Stimulated activated CD8-positive, alpha-beta memory T cell treated with anti-CD3 and anti-CD28 coated beads, Interleukin-4, amount 100 ng/mL, for 24 hours (primary cell): ENCODE data around the gene CBX6.

Experiments
- DNase-seq: peaks from one replicate; pipeline ENCODE4 v3.0.0-alpha.2; 2020; ENCODE audit warnings: low read depth

Gene CBX6

DNA sequence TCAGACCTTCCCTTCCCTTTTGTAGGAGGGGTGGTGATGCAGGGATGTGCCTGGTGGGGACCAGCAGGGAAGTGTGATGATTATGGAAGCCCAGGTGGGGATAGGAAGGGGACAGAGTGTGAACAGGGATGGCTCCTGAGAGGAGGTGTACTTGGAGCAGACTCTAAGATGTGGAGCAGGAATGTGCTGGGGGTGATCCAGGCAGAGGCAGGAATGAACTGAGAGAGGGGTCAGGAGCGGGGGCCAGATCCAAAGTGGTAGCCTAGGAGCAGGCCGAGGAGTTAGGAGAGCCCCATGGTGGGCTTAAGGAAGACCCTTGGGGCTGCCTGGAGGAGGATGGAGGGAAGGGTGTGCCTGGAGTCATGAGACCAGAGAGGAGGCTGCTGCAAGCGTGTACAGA lies 31.9 kb downstream of the CBX6 start:
- DNase-seq: no peak

DNA sequence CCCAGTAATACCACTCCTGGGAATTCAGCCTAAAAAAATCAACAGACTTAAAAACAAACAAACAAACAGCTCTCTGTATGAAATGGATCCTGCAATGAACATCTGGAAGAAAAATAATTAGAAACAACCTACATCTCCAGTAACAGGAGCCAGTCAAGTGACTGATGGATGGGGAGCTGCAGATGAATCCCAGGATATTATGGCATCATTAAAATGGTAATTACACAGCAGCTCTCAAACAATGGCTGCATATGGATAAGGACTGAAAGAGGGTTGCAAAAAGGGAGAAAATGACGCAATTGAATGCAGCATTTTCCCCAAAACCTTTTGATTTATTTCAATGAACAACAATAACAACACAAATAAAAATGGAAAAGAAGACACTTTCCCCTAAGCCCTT lies 32.3 kb downstream of the CBX6 start:
- no peak for DNase-seq

- DNase-seq: no peak
Observed at GRCh38 chr22:38837414-38837928, 34.5 kb downstream of the CBX6 start.

GRCh38 chr22:38835888-38836301 lies 36.1 kb downstream of the CBX6 start:
- no peak for DNase-seq

GRCh38 chr22:38834991-38835390 lies 37.0 kb downstream of the CBX6 start:
- no peak for DNase-seq

GRCh38 chr22:38834215-38834953 lies 37.6 kb downstream of the CBX6 start:
- no peak for DNase-seq

DNA sequence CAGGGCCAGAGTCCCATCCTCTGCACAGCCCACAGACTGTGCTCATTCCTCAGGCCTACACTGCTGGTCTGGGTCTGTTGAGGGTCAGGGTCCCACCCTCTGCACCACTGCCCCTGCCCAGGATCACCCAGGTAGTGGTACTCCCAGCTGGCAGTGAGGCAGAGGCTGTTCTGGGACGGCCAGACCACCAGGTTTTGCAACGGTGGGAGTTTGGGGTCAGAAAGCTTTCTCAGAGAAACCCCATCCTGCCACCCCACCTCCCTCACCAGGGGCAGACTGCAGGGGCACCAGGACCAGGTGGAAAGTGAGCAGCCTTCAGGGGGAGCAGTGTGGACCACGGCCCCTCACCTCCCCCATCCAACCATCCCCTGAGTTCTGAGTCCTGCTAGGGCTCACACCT lies 39.0 kb downstream of the CBX6 start:
- DNase-seq: no peak

DNA sequence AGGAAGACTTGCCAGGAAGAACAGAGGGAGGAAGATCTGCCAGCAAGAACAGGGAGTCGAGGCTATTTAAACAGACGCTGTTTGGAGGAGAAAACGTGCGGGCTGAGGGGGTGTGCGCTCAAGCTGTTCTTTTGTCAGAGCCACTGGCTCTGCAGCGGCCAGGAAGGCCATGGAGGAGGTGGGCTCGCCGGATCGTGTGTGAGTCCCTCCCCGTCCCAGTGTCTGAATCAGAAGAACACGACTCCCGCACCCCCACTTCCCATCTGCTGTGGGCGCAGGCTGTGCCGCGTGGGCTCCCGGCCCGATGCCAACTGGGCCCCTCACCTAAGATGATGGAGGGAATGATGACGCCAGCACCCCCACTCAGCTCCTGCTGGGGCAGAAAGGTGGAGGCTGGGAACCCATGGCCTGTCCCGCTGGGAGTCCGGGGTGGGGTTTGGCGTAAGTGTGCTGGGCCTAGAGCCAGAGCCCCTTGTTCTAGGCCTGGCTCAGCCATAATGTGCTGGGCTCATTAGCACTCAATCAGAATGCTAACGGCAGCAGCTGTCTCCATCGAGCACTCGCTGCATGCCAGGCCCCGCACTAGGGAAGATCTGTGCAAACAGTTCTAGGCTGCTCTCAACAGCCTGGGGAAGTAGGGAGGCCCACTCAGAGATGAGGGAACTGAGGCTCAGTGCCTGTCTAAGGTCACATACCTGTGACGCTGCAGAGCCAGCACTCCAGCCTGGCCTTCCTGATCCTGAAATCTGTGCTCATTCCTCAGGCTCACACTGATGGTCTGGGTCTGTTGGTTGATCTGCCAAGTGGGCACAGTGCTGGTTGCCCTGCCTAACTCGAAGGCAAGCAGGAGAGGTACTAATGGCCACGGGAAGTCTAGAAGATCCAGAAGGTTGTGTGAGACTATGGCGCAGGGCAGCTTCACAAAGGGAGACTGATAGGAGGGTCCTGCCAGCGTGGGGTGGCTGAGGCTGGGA lies 39.7 kb downstream of the CBX6 start:
- DNase-seq: no peak

DNA sequence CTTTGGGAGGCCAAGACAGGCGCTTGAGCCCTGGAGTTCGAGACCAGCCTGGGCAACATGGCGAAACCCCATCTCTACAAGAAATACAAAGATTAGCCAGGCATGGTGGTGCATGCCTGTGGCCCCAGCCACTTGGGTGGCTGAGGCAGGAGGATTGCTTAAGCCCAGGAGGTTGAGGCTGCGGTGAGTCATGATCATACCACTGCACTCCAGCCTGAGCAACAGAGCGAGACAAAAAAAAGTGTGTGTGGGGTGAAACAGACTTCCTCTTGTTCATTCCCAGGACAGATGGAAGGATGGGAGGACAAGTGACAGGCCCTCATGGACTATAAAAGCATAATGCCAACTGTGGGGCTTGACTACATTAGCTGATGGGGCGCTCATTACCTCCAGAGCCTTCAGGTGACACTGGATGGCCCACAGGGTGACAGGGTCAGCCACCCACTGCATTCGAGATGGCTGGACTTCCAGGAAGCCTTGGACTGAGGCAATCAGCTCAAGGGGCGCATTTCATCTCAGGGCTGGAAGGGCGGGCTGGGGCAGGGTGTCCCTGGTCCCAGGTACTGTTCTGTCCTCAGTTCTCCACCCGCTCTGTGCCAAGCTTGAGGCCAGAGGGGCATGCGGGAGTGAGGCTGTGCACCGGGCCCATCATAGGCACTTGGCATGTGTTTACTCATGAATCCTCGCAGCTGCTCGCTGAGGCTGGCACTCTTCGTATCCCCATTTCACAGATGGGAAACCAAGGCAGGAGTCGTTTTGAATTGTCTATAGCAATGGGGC lies 40.7 kb downstream of the CBX6 start:
- DNase-seq: no peak

GRCh38 chr22:38830845-38831108 lies 41.2 kb downstream of the CBX6 start:
- DNase-seq: no peak

- no peak for DNase-seq
Observed at GRCh38 chr22:38830026-38830844, 41.8 kb downstream of the CBX6 start.

DNA sequence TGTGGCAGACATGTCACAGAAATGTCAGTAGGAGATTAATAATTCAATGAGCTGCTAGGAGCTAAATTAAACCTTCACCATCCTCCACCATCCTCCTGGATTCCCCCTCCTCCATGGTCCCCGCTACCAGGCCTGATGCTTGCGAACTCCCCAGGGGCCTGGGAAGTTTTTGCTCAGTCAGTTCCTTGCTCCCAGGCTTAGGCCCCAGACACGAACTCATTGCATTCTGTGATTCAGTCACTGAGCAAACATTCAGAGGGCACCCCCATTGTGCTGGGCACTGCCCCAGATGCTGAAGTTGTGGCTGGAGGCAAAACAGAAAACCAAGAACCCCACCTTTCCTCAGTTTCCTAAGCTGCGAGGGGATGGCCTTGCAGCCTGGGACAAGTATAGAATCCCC lies 42.5 kb downstream of the CBX6 start:
- no peak for DNase-seq

- no peak for DNase-seq
Observed at GRCh38 chr22:38828616-38829205, 43.3 kb downstream of the CBX6 start.

DNA sequence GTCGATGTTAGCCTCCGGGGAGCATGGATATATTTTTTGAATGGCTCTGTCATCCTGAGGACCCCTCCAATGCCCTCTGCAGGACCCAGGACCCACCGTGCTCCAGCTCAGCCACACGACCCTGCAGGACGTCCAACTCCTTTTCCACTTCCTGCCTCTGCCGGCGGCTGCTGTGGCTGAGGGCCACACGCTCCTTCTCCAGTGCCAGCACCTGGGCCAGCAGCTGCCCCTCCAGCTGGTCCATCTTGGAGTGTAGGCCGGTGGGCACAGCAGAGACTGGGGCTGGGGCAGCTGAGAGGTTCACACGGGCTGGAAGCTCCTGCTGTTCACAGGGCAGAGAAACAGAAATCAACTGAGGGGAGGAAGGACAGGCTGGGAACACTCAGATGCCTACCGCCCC lies 43.8 kb downstream of the CBX6 start:
- DNase-seq: no peak

GRCh38 chr22:38827510-38827909 lies 44.5 kb downstream of the CBX6 start:
- no peak for DNase-seq

GRCh38 chr22:38826801-38827200 lies 45.2 kb downstream of the CBX6 start:
- DNase-seq: no peak

DNA sequence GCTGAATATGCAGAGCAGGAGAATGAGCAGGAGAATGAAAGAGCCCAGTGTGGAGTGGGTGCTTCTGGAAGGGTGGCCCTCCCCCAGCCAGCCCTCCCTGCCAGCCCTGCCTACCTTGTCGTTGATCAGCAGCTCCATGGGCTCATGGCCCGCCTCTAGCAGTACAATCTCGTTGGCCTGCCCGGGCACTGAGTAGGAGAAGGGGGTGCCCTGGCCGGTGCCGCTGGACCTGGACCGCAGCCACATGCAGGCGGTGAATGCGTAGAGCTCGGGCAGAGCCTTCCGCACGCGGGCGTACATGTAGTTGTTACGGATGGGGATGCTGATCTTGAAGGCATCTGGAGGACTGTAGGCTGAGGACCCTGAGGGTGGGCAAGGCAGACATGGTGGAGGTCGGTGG lies 45.6 kb downstream of the CBX6 start:
- DNase-seq: no peak

DNA sequence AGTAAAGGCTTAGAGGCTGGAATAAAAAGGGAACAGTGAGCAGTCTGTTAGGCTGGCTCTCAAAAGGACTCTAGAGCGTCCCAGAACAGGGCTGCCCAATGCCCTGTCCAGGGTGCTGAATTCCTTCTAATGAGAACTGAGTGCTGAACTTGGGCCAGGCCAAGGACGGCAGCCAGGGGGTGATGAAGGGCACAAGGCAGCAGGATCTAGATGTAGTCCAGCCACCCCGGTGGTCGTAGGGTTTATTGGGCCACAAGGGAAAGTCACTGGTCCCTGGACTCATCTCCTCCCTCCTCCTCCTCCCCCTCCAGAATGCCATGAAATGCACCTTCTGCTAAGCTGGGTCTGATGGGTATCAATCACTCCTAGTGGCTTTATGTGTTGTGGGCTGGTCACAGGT lies 47.4 kb downstream of the CBX6 start:
- DNase-seq: peak; percentile 8

DNA sequence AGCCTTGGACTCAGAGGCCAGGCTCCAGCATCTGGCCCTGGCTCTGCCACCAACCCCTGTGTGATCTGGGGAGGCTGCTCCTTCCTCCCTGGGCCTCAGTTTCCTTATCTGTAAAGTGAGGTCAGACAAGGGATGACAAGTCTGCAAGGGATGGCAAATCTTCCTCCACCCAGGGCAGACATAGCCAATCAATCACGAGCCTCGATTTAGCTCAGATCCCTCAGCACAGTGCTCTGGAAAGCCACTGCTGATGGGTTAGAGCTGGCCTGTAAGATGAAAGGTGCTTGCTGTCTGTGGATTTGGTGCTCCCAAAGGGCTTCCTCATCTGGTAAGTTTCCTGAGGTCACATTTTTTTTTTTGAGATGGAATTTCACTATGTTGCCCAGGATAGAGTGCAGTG lies 48.4 kb downstream of the CBX6 start:
- DNase-seq: no peak

- no peak for DNase-seq
Observed at GRCh38 chr22:38823076-38823475, 48.9 kb downstream of the CBX6 start.

- DNase-seq: no peak
Observed at GRCh38 chr22:38820020-38820419, 52.0 kb downstream of the CBX6 start.
